Activated effector memory CD4-positive, alpha-beta T cell treated with anti-CD3 and anti-CD28 coated beads, Interleukin-2, amount 50 U/mL, for 16 hours (primary cell): Measurements from ENCODE around the gene PSMG2.

Experiments
- DNase-seq: peaks from one replicate; pipeline ENCODE4 v3.0.0-alpha.2; 2020

Gene PSMG2

GRCh38 chr18:12767580-12768155, 64.8 kb downstream of the PSMG2 start:
- DNase-seq, result no peak

GRCh38 chr18:12768625-12769024, 65.8 kb downstream of the PSMG2 start:
- DNase-seq, result no peak

GRCh38 chr18:12769136-12769535, 66.3 kb downstream of the PSMG2 start:
- DNase-seq, result no peak

- no peak for DNase-seq
These were observed 67.0 kb downstream of the PSMG2 start for GRCh38 chr18:12769644-12770440.

- DNase-seq, result no peak
These were observed 67.8 kb downstream of the PSMG2 start for GRCh38 chr18:12770469-12771219.

GRCh38 chr18:12772111-12772510, 69.3 kb downstream of the PSMG2 start:
- no peak for DNase-seq

GRCh38 chr18:12773369-12773768, 70.5 kb downstream of the PSMG2 start:
- DNase-seq, result no peak

GRCh38 chr18:12774982-12775381, 72.1 kb downstream of the PSMG2 start:
- no peak for DNase-seq
